ENCODE measurements around the gene EFR3B. TPM values are rescaled to one million over a fixed set of nuclear protein-coding genes. Genes with fewer than 3 reads are reported as not detected.

Gene EFR3B
- total RNA-seq, 1 experiment from 2014 or later = not detected

GRCh38 chr2:25089605-25090315 lies 47.9 kb downstream of the EFR3B start:
- intact Hi-C loops (cut with micrococcal nuclease; ENCODE audit: unreplicated experiment) = no loop called here
- no peak overlapping the region for H3K4me2 ChIP-seq
- POLR2A ChIA-PET (ENCODE audit: unreplicated experiment) = no interaction called here
- CTCF ChIA-PET = no interaction called here
- no peaks in the 10 kb centered on the region for H3K79me2 ChIP-seq (ENCODE audit: low read depth)
- H3K27me3 ChIP-seq (ENCODE audit: insufficient read depth, low read depth) = peaks cover 33% of the 10 kb centered on the region; the same call in 1 of the 2 replicates
- BruUV-seq (replicated peaks) = no TSS peak
- no peak overlapping the region for H2AFZ ChIP-seq
- TF ChIP-seq CTCF (conservative IDR thresholded peaks at IDR 0.05) (no peak), EZH2 (IDR thresholded peaks at IDR 0.05; ENCODE audit: low read depth) (no peak)
- H3K9me3 ChIP-seq (ENCODE audit: insufficient read depth, low read depth) = no peaks in the 10 kb centered on the region
- no peaks in the 10 kb centered on the region for H4K20me1 ChIP-seq (ENCODE audit: insufficient read depth)
- no peak for DNase-seq
- no peaks in the 10 kb centered on the region for H3K36me3 ChIP-seq (ENCODE audit: low read depth)
- H3F3A ChIP-seq (ENCODE audit: insufficient read depth, low read depth) = no peaks in the 10 kb centered on the region
- no peak overlapping the region for H3K4me3 ChIP-seq
- no peaks in the 10 kb centered on the region for H3K4me1 ChIP-seq (replicated peaks; ENCODE audit: insufficient read depth)
- no peak overlapping the region for H3K27ac ChIP-seq
- no peaks in the 10 kb centered on the region for H3K9me2 ChIP-seq (ENCODE audit: insufficient read depth)

GRCh38 chr2:25090801-25091200 lies 48.9 kb downstream of the EFR3B start:
- Histone ChIP-seq H3K36me3 (ENCODE audit: low read depth) (no peaks in the 10 kb centered on the region), H3K9me3 (ENCODE audit: insufficient read depth, low read depth) (no peaks in the 10 kb centered on the region), H3K79me2 (ENCODE audit: low read depth) (no peaks in the 10 kb centered on the region), H2AFZ (no peak overlapping the region), H4K20me1 (ENCODE audit: insufficient read depth) (no peaks in the 10 kb centered on the region), H3F3A (ENCODE audit: insufficient read depth, low read depth) (no peaks in the 10 kb centered on the region), H3K27ac (no peak overlapping the region), H3K4me2 (no peak overlapping the region), H3K27me3 (ENCODE audit: insufficient read depth, low read depth) (peaks cover 26% of the 10 kb centered on the region; the same call in 1 of the 2 replicates), H3K4me1 (replicated peaks; ENCODE audit: insufficient read depth) (no peaks in the 10 kb centered on the region), H3K9me2 (ENCODE audit: insufficient read depth) (no peaks in the 10 kb centered on the region), H3K4me3 (no peak overlapping the region)
- intact Hi-C loops (cut with micrococcal nuclease; ENCODE audit: unreplicated experiment) = no loop called here
- TF ChIP-seq EZH2 (IDR thresholded peaks at IDR 0.05; ENCODE audit: low read depth) = no peak
- TF ChIP-seq CTCF (conservative IDR thresholded peaks at IDR 0.05) = no peak
- BruUV-seq (replicated peaks) = no TSS peak
- POLR2A ChIA-PET (ENCODE audit: unreplicated experiment) = no interaction called here
- CTCF ChIA-PET = no interaction called here
- DNase-seq = no peak

GRCh38 chr2:25091265-25091664 lies 49.4 kb downstream of the EFR3B start:
- Histone ChIP-seq H3K36me3 (ENCODE audit: low read depth) (no peaks in the 10 kb centered on the region), H3F3A (ENCODE audit: insufficient read depth, low read depth) (no peaks in the 10 kb centered on the region), H3K9me3 (ENCODE audit: insufficient read depth, low read depth) (no peaks in the 10 kb centered on the region), H3K9me2 (ENCODE audit: insufficient read depth) (no peaks in the 10 kb centered on the region), H4K20me1 (ENCODE audit: insufficient read depth) (no peaks in the 10 kb centered on the region), H2AFZ (no peak overlapping the region), H3K4me3 (no peak overlapping the region), H3K27ac (no peak overlapping the region), H3K79me2 (ENCODE audit: low read depth) (no peaks in the 10 kb centered on the region), H3K4me1 (replicated peaks; ENCODE audit: insufficient read depth) (no peaks in the 10 kb centered on the region), H3K27me3 (ENCODE audit: insufficient read depth, low read depth) (peaks cover 26% of the 10 kb centered on the region; the same call in 1 of the 2 replicates), H3K4me2 (no peak overlapping the region)
- ChIA-PET CTCF (no interaction called here), POLR2A (ENCODE audit: unreplicated experiment) (no interaction called here)
- no peak for DNase-seq
- intact Hi-C loops (cut with micrococcal nuclease; ENCODE audit: unreplicated experiment) = no loop called here
- TF ChIP-seq CTCF (conservative IDR thresholded peaks at IDR 0.05) (no peak), EZH2 (IDR thresholded peaks at IDR 0.05; ENCODE audit: low read depth) (no peak)
- BruUV-seq (replicated peaks) = no TSS peak

Data from PC-9 (cell line).